ENCODE data around the gene EXD3. TPM values are rescaled to one million over a fixed set of nuclear protein-coding genes. Genes with fewer than 3 reads are reported as not detected.

Gene EXD3
- total RNA-seq, 1 experiment from 2014 or later: 15.3 TPM

DNA sequence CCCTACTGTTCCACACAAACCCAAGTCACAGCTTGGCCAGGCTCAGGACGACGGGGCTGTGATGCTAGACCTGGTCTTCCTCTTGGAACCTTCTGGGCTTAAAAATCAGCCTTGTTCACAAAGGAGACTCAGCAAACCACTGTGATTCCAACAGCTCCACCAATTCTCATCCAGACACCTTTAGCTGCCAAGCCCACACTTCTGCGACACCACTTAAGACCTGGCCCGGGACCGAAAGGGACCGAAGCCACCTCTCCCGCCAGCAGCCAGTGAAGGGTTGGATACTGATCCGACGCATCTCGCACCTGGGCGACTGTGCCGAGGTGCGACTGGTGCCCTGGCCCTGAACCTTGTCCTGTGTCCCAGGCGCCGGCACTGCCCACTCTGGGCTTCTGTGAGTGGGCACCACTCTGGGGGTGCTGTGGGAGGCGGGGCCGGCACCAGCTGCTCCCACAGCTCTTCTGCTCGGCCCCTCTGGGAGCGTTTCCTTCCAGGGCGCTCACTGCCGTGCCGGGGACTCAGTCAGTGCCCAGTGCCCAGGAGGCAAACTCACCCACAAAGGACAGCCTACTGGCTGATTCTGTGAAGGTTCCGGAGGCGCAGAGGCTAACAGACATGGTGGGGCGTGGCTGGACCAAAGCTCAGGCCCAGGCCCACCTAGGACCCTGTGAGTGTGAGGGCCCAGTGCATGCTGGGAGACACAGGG is 50.9 kb downstream of the EXD3 start:
- no peak overlapping the region for H3K27ac ChIP-seq (ENCODE audit: insufficient read length, low read depth, low read length)
- no peak overlapping the region for H3K23ac ChIP-seq (ENCODE audit: insufficient read length, low read depth, low read length)
- no peaks in the 10 kb centered on the region for H3K23me2 ChIP-seq (ENCODE audit: insufficient read length, low read depth, low read length, poor library complexity, severe bottlenecking)
- no peak overlapping the region for H2BK12ac ChIP-seq (ENCODE audit: insufficient read length, low read depth, low read length)
- no peak overlapping the region for H4K91ac ChIP-seq (ENCODE audit: insufficient read length, low read depth, low read length)
- no peak overlapping the region for H4K8ac ChIP-seq (replicated peaks; ENCODE audit: insufficient read length, low read depth, low read length)
- H3K27ac Mint-ChIP-seq: no peak overlapping the region; a peak in 2 of 7 replicates
- no peak overlapping the region for H3K4me2 ChIP-seq (ENCODE audit: insufficient read depth, insufficient read length, low read length)
- H3K4me1 ChIP-seq (ENCODE audit: insufficient read depth, low read length): no peaks in the 10 kb centered on the region
- H3K27me3 Mint-ChIP-seq (ENCODE audit: low read depth): peaks cover 15% of the 10 kb centered on the region
- peaks cover 0 to 5% of the 10 kb centered on the region in 2 experiments; a peak in 3 of 5 replicates for H3K9me3 Mint-ChIP-seq
- H3K9ac ChIP-seq (ENCODE audit: extremely low read depth, insufficient read length, low read length): no peak overlapping the region
- no peak overlapping the region for H2AFZ ChIP-seq (ENCODE audit: low read length)
- no peak overlapping the region for H3K56ac ChIP-seq (ENCODE audit: insufficient read length, low read depth, low read length)
- no peaks in the 10 kb centered on the region for H3K4me1 Mint-ChIP-seq
- H3K9me3 ChIP-seq (ENCODE audit: control insufficient read depth, low read depth, low read length): no peaks in the 10 kb centered on the region
- no peak overlapping the region for H2BK20ac ChIP-seq (ENCODE audit: low read depth, low read length, poor library complexity, severe bottlenecking)
- no peak overlapping the region for H4K5ac ChIP-seq (ENCODE audit: insufficient read length, low read depth, low read length)
- H3K27me3 ChIP-seq (ENCODE audit: insufficient read depth, low read length): no peaks in the 10 kb centered on the region
- no peaks in the 10 kb centered on the region for H4K20me1 ChIP-seq (ENCODE audit: control insufficient read depth, insufficient read depth, insufficient read length)
- H2BK5ac ChIP-seq (ENCODE audit: insufficient read length, low read length): no peak overlapping the region
- H2BK15ac ChIP-seq (ENCODE audit: low read depth, low read length): no peak overlapping the region
- H2AK5ac ChIP-seq (ENCODE audit: insufficient read length, low read length): no peak overlapping the region
- no peak overlapping the region for H3K4me3 Mint-ChIP-seq
- no peaks in the 10 kb centered on the region; a peak in 1 of 7 replicates for H3K36me3 Mint-ChIP-seq (ENCODE audit: insufficient read depth in 1 of 3, low read depth in 3 of 3)
- no peak overlapping the region; the same call in 1 of the 2 replicates for H3K14ac ChIP-seq (ENCODE audit: insufficient read depth, low read length)
- DNase-seq: peak; percentile 24
- no CpG with 5 or more reads among the region's 25 CpGs for WGBS (ENCODE audit: extremely low coverage, insufficient read length, low lambda C conversion rate)
- H2BK120ac ChIP-seq (ENCODE audit: low read depth, low read length, poor library complexity, severe bottlenecking): no peak overlapping the region
- no peaks in the 10 kb centered on the region for H3K79me1 ChIP-seq (ENCODE audit: insufficient read depth, low read depth, low read length, poor library complexity, severe bottlenecking)
- no peak overlapping the region for H3K18ac ChIP-seq (ENCODE audit: insufficient read length, low read depth, low read length)
- no peak for TF ChIP-seq CTCF (conservative IDR thresholded peaks at IDR 0.05)
- H3K4ac ChIP-seq (ENCODE audit: low read depth, low read length): no peak overlapping the region
- H3T11ph ChIP-seq (ENCODE audit: low read length): no peak overlapping the region
- no peaks in the 10 kb centered on the region for H3K79me2 ChIP-seq (ENCODE audit: insufficient read depth, low read length)
